ENCODE results near the gene RTF2.
"Not testable (repeated sequence)": the region's sequence is repeated elsewhere in the genome, so short reads cannot be mapped to it uniquely, and the experiment has no call there.

The RTF2 gene

DNA sequence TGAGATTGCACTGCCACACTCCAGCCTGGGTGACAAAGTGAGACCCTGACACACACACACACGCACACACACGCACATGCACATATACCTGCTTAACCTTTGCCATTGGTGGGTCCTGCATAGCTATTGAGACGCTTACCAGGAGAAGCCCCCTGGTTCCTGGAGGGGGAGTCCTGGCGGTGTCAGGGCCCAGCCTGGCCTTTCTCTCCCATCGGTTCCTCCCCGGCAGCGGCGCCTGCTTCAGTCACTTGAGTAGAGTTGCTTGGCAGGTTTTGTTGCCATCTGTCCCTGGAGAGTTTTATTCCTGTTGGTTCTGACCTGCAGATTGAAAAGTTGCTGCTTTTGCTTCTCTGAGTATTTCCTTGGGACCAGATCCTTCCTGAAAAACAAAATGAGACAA, 35.5 kb downstream of the RTF2 start:
- no peak for DNase-seq

DNA sequence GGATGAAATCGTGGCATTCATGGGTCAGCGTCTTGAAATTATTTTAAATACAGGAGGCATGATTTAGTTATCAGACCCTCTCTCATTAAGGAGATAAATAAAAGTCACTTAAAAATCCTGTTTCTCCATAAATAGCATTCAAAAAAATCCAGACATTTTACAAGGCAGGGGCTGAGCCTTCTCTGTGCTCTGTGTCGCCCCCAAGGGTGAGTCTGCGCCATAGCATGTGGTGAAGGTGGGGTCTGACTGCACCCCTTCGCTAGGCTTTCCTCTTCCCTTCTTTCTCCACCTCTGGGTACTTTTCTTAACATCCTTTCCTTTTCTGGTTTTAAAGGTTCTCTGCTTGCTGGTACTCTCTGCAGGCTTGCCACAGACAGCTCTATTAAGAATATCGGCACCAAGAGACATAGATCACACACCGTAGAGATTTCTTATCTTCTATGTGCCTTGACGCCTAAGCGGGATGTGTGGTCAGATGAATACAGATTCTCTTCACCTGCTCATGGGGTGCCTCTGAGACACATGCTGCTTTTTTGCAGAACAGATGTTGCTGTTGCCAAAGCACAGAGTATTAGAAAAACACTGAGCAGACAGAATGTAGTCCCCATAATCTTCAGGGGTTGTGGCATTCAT, 36.1 kb downstream of the RTF2 start:
- DNase-seq, result no peak

DNA sequence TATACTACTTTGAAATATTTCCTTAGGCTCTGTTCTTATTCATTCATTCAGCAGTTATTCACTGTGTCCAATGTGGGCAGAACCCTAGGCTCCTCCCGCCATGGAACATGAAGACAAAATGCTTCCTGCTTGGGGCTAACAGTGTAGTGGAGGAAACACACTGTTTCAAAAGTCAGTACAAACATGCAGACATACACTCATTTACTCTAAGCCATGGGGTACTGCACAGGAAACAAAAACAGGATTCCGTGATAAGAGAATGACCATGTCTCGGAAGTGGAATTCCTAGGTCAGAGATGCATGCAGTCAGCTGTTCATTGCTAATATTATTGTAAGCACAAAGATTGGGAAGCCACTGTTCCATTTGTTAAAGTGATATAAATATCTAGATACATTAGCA, 37.7 kb downstream of the RTF2 start:
- DNase-seq, result no peak

DNA sequence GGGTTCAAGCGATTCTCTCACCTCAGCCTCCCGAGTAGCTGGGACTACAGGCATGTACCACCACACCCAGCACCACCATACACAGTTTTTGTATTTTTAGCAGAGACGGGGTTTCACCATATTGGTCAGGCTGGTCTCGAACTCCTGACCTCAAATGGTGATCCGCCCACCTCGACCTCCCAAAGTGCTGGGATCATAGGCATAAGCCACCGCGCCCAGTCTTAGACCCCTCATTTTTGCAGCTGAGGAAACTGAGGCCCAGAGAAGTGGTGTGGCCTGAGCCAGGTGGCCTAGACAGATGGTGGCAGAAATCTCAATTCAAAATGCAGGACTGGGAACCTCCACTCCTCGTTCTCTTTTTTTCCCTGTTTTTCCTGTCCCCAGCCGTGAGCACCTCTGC, 43.5 kb downstream of the RTF2 start:
- no peak for DNase-seq

- DNase-seq, result no peak
These were observed 45.0 kb downstream of the RTF2 start for GRCh38 chr20:56513161-56514150.

GRCh38 chr20:56516631-56517030, 48.2 kb downstream of the RTF2 start:
- DNase-seq, result no peak

- DNase-seq, result no peak
These were observed 48.8 kb downstream of the RTF2 start for GRCh38 chr20:56517211-56517610.

DNA sequence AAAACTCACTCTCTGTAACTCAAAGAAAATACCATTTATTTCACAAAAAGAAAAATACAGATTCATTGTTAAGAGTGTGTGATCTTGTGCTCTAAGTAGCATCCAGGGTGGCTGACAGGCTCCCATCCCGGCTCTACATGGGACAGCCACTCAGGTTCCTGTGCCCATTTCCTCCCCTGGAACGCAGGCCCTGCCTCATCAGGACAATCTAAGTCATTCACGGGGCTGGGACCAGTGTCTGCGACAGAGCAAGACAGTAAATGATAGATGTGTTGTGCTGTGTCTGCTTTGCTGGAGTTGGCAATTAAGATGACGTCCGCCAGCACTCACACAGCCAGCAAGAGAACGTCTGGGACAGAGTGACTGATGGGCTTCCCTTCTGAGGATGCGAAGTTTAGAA, 49.2 kb downstream of the RTF2 start:
- no peak for DNase-seq

DNA sequence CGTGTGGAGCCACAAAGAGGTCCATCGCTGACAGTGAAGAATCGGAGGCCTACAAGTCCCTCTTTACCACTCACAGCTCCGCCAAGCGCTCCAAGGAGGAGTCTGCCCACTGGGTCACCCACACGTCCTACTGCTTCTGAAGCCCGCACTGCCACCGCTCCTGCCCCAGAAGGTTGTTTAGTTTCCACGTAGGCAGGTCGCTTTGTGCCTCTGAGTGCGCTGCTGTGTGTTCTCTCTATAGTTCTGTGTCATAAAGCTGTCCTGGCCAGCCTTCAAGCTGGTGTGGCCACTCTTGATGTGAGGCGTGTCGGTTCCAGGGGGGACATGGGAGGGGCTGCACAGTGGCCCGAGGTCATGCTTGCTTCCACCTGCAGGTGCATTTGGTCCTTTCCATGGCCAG, 49.7 kb downstream of the RTF2 start:
- DNase-seq, result no peak

DNA sequence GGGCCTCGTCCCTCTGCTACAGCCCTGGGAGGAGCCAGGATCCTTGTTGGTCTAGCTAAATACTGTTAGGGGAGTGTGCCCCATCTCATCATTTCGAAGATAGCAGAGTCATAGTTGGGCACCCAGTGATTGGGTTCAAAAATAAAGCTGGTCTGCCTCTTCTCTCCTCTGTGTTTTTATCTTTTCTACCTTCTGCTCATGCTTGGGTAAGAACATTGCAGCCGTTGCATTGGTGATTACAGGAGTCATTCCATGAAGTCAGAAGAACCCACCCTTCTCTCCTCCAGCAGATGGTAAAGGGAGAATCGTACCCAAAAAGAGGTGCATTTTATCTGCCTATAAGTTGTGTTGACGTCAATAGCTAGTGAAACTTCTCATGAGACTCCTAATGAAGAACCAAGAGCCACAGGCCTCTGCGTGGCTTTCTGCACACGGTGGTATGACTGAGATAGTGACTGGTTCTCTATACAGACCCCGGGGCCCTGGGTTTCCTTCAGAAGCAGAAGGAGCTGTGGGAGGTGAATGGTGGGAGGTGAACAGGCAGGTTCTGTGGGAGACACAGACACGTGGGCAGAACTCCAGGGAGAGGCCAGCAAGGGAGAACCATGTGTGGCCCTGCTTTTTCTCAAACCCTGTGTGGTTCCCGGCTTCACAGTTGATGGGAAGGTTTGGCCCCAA, 50.4 kb downstream of the RTF2 start:
- no peak for DNase-seq

- no peak for DNase-seq
These were observed 51.1 kb downstream of the RTF2 start for GRCh38 chr20:56519551-56519950.

DNA sequence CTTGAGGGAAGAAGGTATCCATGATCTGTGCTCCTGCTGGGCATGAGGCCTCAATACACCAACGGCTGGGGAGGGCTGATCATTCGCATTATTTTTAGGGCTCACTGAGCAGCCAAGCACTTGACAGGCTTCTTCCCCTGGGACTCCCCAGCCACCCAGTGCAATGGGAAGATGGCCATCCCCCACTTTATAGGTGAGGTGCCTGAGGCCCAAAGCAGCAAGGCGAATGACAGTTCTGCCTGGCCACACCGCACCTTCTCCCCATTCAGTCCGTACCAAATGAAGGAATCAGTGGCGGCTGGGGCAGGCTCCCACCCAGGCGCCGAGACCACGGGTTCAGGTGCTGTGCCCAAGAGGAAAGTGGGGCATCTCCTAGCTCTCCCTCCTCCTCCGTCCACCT, 51.8 kb downstream of the RTF2 start:
- DNase-seq, result no peak

DNA sequence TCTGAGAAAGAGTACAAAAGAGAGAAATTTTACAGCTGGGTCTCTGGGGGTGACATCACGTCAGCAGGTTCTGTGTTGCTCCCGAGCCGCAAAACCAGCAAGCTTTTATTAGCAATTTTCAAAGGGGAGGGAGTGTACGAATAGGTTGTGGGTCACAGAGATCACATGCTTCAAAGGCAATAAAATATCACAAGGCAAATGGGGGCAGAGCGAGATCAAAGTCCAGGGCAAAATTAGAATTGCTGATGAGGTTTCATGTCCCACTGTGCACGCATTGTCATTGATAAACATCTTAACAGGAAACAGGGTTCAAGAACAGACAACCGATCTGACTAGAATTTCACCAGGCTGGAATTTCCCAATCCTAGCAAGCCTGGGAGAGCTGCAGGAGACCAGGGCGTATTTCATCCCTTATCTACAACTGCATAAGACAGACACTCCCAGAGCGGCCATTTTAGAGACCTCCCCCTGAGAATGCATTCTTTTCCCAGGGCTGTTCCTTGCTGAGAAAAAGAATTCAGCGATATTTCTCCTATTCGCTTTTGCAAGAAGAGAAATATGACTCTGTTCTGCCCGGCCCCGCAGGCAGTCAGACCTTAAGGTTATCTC, 52.4 kb downstream of the RTF2 start:
- not testable (repeated sequence) for DNase-seq

DNA sequence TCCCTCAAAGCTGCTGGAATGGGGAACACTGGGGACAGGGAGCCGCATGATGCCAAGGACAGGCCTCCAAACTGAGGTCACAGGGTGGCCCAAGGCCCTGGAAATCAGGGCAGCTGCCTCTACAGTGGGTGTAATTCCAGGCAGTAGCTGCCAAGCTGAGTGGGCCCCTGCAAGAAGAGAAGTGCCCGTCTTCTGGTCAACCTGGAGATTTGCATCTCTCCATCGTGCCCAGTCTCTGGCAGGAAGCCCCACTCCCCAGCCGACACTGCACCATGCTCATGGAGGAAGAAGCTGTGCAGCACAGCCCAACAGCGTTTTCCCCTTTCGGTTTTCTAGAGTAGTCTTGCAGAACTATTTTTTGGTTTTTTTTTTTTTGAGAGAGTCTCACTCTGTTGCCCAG, 53.9 kb downstream of the RTF2 start:
- no peak for DNase-seq

GRCh38 chr20:56524444-56524843, 56.0 kb downstream of the RTF2 start, which contains the start of gene FAM209A:
FAM209A (plus strand) TSS chr20:56524744; CDS start chr20:56524809, 65 bp downstream.
- not testable (repeated sequence) for DNase-seq

- DNase-seq, result no peak
These were observed 59.1 kb downstream of the RTF2 start for GRCh38 chr20:56527521-56527920.

DNA sequence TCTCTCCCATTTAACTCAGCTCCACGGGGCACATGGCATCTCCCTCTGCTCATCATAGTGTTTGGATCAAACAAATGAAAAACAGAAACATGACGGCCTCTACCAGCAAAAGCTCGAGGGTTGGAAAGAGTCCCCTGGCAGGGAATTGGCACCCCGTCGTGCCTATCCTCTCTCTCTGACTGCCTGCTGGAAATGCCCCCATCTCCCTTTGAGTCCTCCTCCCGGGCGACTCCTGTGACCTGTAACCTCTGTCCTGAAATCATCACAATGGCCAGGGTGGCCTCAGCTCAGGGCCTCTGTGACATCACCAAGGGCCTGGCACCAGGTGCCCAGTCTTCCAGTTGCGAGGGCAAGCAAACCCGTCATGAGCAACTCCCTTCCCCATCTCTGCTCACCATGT, 64.5 kb downstream of the RTF2 start, which contains the start of gene FAM209B:
Gene FAM209B, plus strand, starts transcription at position 301 of the 400 bp plus-strand sequence. Its CDS starts 96 bp downstream, at position 397.
- not testable (repeated sequence) for DNase-seq

DNA sequence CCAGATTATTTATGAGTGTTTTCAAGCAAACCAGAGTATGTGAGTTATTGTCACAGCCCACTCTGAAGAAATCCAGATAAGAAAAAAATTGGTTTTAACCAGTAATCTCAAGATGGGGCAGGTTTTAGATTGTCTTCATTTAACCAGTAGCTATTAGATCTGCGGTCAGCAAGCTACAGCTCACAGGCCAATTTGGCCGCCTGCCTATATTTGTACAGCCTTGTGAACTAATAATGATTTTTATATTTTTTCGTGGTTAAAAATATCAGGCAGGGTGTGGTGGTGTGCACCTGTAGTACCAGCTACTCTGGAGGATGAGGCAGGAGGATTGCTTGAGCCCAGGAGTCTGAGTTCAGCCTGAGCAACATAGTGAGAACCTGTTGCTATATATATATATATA, 69.6 kb downstream of the RTF2 start:
- no peak for DNase-seq

GRCh38 chr20:56540415-56540814, 72.0 kb downstream of the RTF2 start:
- DNase-seq, result no peak

DNA sequence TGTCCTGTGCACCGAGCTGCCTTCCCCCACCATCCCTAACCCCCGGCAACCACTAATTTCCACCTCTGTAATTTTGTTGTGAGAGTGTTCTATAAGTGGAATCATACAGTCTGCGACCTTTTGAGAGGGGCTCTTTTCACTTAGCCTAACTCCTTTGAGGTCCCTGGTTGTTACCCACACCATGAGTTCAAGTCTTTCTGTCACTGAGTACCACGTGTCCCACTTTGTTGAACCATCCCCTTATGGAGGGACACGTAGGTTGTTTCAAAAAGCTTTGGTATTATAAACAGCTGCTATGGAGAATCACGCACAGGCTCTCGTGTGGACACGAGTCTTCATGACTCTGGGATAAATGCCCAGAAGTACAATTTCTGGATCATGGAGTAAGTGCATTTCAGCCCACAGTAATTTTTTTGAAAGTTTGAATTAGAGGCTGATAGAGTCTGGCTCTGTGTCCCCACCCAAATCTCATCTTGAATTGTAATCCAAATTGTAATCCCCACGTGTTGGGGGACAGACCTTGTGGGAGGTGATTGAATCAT, 74.1 kb downstream of the RTF2 start:
- no peak for DNase-seq

DNA sequence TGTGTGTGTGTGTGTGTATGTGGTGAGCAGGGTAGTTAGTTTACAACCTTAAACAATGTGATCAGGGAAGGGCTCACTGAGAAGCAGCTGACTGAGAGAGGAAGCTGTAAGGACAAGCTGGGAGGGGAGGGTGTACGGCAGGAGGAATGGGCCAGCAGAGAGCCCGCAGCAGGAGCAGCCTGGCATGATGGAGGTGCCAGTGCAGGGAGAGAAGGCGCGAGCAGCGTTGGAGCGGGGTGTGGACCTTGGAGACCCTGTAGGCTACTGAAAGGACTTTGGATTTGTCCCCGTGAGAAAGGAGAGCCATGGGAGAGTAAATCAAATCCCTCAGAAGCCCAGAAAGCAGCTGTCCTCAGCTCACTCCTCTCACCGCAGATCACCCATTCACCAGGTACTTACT, 83.1 kb downstream of the RTF2 start:
- no peak for DNase-seq

GRCh38 chr20:56552911-56553629, 84.6 kb downstream of the RTF2 start:
- no peak for DNase-seq
